ENCODE results near the gene KCTD15.
"Not testable (repeated sequence)": the region's sequence is repeated elsewhere in the genome, so short reads cannot be mapped to it uniquely, and the experiment has no call there.

Gene KCTD15

GRCh38 chr19:33815380-33816340, 19.0 kb downstream of the KCTD15 start:
- no peak overlapping the region for H3K27ac ChIP-seq
- TF ChIP-seq ZFX (IDR thresholded peaks at IDR 0.05; ENCODE audit: borderline replicate concordance) = no peak
- TF ChIP-seq, protein P1, sequence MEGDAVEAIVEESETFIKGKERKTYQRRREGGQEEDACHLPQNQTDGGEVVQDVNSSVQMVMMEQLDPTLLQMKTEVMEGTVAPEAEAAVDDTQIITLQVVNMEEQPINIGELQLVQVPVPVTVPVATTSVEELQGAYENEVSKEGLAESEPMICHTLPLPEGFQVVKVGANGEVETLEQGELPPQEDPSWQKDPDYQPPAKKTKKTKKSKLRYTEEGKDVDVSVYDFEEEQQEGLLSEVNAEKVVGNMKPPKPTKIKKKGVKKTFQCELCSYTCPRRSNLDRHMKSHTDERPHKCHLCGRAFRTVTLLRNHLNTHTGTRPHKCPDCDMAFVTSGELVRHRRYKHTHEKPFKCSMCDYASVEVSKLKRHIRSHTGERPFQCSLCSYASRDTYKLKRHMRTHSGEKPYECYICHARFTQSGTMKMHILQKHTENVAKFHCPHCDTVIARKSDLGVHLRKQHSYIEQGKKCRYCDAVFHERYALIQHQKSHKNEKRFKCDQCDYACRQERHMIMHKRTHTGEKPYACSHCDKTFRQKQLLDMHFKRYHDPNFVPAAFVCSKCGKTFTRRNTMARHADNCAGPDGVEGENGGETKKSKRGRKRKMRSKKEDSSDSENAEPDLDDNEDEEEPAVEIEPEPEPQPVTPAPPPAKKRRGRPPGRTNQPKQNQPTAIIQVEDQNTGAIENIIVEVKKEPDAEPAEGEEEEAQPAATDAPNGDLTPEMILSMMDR (IDR thresholded peaks at IDR 0.05) = no peak

DNA sequence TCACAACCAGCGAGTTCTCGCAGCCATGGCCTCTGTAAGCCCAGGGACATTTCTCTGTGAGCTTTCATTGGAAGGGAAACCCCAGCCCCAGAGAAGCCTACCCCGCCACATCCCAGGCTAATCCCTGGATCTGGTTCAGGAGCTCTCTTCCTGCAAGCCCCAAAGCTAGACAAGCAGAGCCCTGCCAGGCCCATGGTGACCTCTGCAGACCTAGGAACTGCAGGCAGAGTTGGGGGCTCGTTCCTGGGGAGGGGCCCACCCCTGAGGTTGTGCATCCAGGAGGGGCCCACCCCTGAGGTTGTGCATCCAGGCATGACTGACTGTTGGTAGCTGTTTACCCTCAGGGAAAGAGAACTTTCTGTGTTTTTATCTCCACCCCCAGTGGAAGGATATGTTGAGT, 21.7 kb downstream of the KCTD15 start:
- TF ChIP-seq, protein P1 (IDR thresholded peaks at IDR 0.05) = no peak
- no peak for TF ChIP-seq ZFX (IDR thresholded peaks at IDR 0.05; ENCODE audit: borderline replicate concordance)
- H3K27ac ChIP-seq = no peak overlapping the region

DNA sequence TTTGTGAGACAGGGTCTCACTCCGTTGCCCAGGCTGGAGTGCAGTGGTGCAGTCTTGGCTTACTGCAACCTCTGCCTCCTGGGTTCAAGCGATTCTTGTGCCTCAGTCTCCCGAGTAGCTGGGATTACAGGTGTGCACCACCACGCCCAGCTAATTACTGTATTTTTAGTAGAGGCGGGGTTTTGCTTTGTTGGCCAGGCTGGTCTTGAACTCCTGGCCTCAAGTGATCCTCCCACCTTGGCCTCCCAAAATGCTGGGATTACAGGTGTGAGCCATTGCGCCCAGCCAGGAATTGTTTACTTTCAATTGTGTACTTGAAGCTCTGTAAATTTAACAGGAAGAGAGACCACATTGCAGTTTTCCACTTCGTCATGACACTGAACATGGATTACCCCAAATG, 22.4 kb downstream of the KCTD15 start:
- not testable (repeated sequence) for H3K27ac ChIP-seq

- H3K27ac ChIP-seq = no peak overlapping the region
Observed at GRCh38 chr19:33819506-33819879, 22.8 kb downstream of the KCTD15 start.

DNA sequence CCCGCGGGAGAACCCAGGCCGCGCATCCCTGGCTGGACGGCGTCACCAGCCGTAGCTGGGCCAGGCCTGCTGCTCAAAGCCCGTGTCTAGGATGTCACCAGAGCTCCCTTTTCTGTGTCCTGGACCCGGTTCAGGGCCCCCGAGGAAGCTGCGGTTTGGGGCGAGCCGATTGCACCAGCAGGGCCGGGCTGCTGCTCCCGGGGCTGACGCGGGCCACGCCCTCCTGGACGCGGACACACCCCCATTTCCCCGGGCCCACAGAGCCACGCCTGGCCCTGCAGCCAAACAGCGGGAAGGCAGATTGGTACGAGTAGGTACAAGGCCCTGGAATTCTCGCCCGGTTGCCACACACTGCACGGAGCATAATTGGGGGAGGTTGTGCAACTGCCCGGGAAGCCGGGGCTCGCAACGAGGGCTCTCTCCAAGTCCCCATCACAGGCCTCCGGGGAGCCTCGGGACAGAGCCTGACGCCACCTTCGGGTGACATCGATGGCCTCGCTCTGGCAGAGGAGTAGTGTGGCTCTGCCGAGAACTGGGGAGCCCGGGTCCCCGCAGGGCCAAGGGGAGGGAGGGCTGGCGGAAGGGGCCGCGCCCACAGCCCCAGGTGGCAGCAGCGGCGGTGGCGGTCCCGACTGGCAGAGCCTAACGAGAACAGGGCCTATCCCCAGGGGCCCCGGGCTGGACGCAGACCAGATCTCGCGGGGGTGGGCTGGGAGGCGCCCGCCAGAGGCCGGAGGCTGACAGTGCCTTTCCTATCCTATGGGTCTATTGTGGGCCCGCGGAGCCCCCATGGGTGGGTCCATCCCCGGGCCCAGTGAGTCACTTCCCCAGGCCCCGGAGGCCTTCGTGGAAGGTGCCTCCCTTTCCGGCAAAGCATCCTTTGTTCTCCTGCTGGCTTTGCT, 23.5 kb downstream of the KCTD15 start:
- TF ChIP-seq ZFX (IDR thresholded peaks at IDR 0.05; ENCODE audit: borderline replicate concordance) = no peak
- TF ChIP-seq, protein P1 (IDR thresholded peaks at IDR 0.05) = no peak
- H3K27ac ChIP-seq = no peak overlapping the region

More at GRCh38 chr19:33819506-33819879, 22.8 kb downstream of the KCTD15 start:
- TF ChIP-seq ZFX (IDR thresholded peaks at IDR 0.05; ENCODE audit: borderline replicate concordance) = no peak
- TF ChIP-seq, protein P1 (IDR thresholded peaks at IDR 0.05) = no peak

DNA sequence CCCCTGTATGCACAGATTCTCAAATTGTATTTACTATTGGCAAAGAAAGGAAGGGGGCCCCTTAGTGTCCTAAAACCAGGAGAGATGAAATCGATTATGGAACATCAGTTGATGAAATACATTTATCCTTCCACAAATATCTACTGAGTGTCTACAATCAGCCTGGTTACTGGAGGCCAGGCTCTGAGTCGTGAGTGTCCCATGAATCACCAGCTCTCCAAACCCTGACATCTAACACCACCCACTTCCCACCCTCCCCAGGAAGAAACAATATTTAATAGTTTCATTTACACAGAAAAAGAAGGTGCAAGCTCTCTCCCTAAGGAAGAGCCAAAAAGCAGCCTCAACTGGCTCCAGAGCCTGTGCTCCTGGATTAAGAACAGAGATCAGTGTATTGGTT, 25.2 kb downstream of the KCTD15 start:
- no peak overlapping the region for H3K27ac ChIP-seq
- no peak for TF ChIP-seq ZFX (IDR thresholded peaks at IDR 0.05; ENCODE audit: borderline replicate concordance)
- TF ChIP-seq, protein P1 (IDR thresholded peaks at IDR 0.05) = no peak

DNA sequence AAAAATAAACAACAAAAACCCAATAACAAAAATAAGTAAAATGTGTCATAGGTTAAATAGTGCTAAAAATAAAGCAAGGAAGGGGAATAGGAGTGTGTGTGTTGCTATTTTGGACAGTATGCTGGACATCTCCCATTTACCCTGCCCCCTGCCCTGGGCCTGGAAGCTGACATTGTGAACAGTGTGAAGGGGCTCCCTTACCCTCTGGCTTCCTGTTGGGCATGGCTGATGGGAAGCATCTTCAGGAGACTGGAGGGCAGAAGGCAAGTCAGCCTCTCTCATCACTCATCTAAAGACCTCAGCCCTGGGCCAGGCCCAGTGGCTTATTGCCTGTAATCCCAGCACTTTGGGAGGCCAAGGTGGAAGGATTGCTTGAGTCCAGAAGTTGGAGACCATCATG, 26.7 kb downstream of the KCTD15 start:
- H3K27ac ChIP-seq = no peak overlapping the region
- TF ChIP-seq ZFX (IDR thresholded peaks at IDR 0.05; ENCODE audit: borderline replicate concordance) = no peak
- TF ChIP-seq, protein P1 (IDR thresholded peaks at IDR 0.05) = no peak
